Cardiac muscle cell (in vitro differentiated cells and primary cell): ENCODE results near the gene MAP3K8. TPM values are rescaled to one million over a fixed set of nuclear protein-coding genes. Genes with fewer than 3 reads are reported as not detected.

Experiments
- DNase-seq, 2 donors: peaks; one replicate each; pipeline versions ENCODE4 v3.0.0 to v3.0.0-alpha.2; 2010 to 2017; ENCODE audit warnings: low read depth in 1 of 2, low spot score in 1 of 2
- H3K27ac ChIP-seq: fragments of 200-600 bp; sonication (generic); 2 replicates; pipeline ENCODE4 v1.5.1; 2016
- H3K27me3 ChIP-seq: fragments of 200-600 bp; sonication (generic); 2 replicates; pipeline ENCODE4 v1.6.0; 2016; ENCODE audit warnings: control low read depth
- H3K36me3 ChIP-seq: fragments of 200-600 bp; sonication (generic); 2 replicates; pipeline ENCODE4 v1.5.1; 2016; ENCODE audit warnings: control low read depth
- H3K4me1 ChIP-seq: fragments of 200-600 bp; sonication (generic); 2 replicates; pipeline ENCODE4 v1.8.1; 2017; ENCODE audit warnings: low read depth, mild to moderate bottlenecking, mixed run types
- H3K4me3 ChIP-seq: fragments of 200-600 bp; sonication (generic); 2 replicates; pipeline ENCODE4 v1.5.1; 2016; ENCODE audit warnings: mild to moderate bottlenecking
- H3K9me3 ChIP-seq: fragments of 200-600 bp; sonication (generic); 2 replicates; pipeline ENCODE4 v1.5.1; 2017; ENCODE audit warnings: low read depth, mild to moderate bottlenecking, control low read depth
- polyA plus RNA-seq: library from polyadenylated mRNA; unstranded; fragments of >200 nt; fragmentation: Nextera tagmentation; extraction: Ambion mirVana; gene quantifications from 2 replicates; pipeline ENCODE4 v1.2.1, GENCODE V29; 2016
- total RNA-seq: library from RNA; depleted of rRNA; stranded (reverse); fragments of >200 nt; gene quantifications from 2 replicates; pipeline ENCODE4 v1.2.3, GENCODE V29; 2016
- TF ChIP-seq, protein P1 (sequence below): IDR thresholded peaks from 2 replicates; pipeline ENCODE4 v1.5.1; 2012; ENCODE audit warnings: low read depth, mild to moderate bottlenecking, low read length

Gene MAP3K8
- total and polyA plus RNA-seq, 2 experiments from 2014 or later, result 5.5 to 7.8 TPM

DNA sequence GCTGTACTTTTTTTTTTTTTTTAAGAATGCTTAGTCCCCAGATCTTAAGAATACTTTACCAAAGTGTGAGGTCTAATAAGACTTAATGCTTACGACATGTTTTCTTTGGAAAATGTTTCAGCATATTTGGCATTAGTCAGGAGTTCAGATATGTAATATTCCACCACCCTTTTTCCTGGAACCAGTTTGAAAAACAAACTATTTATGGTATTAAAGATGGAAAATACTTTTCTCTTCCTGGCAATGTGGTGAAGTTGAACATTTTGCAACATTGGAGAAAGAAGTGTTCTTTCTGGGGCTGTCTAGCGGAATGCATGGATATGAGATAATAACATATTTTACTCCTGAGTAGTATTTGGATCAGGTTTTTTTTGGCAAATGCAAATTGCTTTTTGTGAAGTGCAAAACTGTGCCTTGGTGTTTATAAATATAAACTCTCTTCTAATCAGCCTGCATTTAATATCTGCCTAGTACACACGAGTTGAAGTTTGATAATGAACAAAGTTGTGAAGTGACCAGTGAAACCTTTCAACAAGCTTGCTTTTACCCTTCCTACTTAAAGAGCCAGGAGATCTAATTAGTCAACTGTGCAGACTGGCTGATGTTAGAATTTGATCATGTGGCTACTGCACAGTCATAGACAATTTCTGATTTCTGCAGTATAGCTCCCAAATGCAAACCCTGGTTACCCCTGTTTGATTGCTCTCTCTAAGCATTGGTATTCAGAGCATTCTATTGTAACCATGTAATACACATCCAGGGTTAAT, 20.9 kb downstream of the MAP3K8 start:
- no peaks in the 10 kb centered on the region for H3K27me3 ChIP-seq
- DNase-seq, result peak in 1 of 2 donors; percentile 98
- peaks cover 33% of the 10 kb centered on the region for H3K36me3 ChIP-seq
- peaks cover 10% of the 10 kb centered on the region for H3K4me1 ChIP-seq
- TF ChIP-seq, protein P1, sequence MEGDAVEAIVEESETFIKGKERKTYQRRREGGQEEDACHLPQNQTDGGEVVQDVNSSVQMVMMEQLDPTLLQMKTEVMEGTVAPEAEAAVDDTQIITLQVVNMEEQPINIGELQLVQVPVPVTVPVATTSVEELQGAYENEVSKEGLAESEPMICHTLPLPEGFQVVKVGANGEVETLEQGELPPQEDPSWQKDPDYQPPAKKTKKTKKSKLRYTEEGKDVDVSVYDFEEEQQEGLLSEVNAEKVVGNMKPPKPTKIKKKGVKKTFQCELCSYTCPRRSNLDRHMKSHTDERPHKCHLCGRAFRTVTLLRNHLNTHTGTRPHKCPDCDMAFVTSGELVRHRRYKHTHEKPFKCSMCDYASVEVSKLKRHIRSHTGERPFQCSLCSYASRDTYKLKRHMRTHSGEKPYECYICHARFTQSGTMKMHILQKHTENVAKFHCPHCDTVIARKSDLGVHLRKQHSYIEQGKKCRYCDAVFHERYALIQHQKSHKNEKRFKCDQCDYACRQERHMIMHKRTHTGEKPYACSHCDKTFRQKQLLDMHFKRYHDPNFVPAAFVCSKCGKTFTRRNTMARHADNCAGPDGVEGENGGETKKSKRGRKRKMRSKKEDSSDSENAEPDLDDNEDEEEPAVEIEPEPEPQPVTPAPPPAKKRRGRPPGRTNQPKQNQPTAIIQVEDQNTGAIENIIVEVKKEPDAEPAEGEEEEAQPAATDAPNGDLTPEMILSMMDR, result no peak
- H3K4me3 ChIP-seq, result no peak overlapping the region
- no peak overlapping the region for H3K27ac ChIP-seq
- H3K9me3 ChIP-seq, result no peaks in the 10 kb centered on the region

DNA sequence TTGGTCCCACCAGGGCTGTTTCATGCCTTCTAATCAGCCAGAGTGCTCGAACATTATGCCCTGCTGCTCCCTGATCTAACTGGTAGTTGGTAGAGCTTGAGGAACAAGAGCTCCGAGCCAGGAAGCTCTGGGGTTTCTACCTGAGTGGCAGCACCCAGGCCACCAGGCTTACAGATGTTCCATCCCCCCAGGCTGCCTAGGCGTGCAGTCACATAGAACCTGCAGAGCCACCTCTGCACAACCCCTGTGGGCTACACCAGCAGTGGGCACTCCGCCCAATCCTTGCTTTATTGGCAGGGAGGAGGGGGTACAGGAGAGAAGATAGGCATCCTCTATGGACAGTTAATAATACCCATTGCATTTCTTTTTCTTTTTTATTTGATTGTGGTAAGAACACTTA, 21.8 kb downstream of the MAP3K8 start:
- no peak for DNase-seq
- Histone ChIP-seq H3K4me3 (no peak overlapping the region), H3K36me3 (peaks cover 35% of the 10 kb centered on the region), H3K4me1 (peaks cover 10% of the 10 kb centered on the region), H3K27me3 (no peaks in the 10 kb centered on the region), H3K9me3 (no peaks in the 10 kb centered on the region), H3K27ac (no peak overlapping the region)
- TF ChIP-seq, protein P1, result no peak

DNA sequence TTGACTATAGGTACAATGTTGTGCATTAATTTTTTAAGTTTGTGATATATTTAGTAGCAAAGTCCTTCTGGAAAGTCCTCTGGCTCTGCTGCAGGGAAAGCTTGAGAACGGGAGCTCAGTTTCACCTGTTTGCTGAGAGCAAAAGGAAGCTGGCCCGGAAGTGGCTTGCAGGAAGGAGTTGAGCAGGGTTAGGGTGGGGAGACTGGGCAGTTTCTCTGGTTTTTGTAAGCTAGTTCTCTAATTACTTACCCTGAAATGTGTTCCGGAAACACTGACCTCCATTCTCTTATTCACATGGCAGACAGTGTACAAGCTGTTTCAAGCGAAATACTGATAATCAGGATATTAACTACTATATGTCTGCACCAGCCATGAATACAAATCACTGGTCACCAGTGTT, 22.3 kb downstream of the MAP3K8 start:
- H3K9me3 ChIP-seq, result no peaks in the 10 kb centered on the region
- TF ChIP-seq, protein P1, result no peak
- H3K27ac ChIP-seq, result no peak overlapping the region
- peaks cover 37% of the 10 kb centered on the region for H3K36me3 ChIP-seq
- peaks cover 10% of the 10 kb centered on the region for H3K4me1 ChIP-seq
- no peaks in the 10 kb centered on the region for H3K27me3 ChIP-seq
- no peak overlapping the region for H3K4me3 ChIP-seq
- no peak for DNase-seq

DNA sequence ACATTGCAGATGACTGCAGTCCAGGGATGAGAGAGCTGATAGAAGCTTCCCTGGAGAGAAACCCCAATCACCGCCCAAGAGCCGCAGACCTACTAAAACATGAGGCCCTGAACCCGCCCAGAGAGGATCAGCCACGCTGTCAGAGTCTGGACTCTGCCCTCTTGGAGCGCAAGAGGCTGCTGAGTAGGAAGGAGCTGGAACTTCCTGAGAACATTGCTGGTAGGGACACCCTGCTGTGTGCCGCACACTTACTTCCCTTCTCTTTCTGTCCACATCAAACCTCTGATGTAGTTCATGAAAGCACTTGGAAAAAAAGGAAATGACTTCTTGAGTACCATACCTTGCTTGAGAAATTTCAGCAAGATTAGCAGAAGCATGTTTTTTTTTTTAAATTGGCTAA, 25.3 kb downstream of the MAP3K8 start:
- no peaks in the 10 kb centered on the region for H3K27me3 ChIP-seq
- DNase-seq, result no peak
- no peaks in the 10 kb centered on the region for H3K9me3 ChIP-seq
- peaks cover 10% of the 10 kb centered on the region for H3K4me1 ChIP-seq
- H3K4me3 ChIP-seq, result no peak overlapping the region
- TF ChIP-seq, protein P1, result no peak
- no peak overlapping the region for H3K27ac ChIP-seq
- H3K36me3 ChIP-seq, result peaks cover 41% of the 10 kb centered on the region

DNA sequence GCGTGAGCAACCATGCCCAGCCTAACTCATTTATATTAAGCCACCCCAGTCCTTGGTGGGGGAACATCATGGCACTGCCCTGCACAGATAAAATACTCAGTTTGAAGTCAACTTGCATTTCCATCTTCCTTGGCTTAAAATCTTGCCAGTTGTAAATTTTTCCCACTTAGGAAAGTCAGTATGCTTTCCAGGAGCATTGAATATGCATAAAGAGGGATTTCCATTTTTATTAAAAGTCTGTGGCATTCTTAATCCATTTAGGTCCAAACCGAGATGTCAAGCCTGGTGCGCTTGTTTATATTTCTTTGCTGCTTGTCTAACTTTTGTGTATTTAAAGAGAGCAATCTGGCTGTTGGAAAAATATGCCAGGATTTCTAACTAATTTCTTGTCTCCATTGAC, 26.1 kb downstream of the MAP3K8 start:
- Histone ChIP-seq H3K4me3 (no peak overlapping the region), H3K27me3 (no peaks in the 10 kb centered on the region), H3K27ac (no peak overlapping the region), H3K36me3 (peaks cover 41% of the 10 kb centered on the region), H3K9me3 (no peaks in the 10 kb centered on the region), H3K4me1 (peaks cover 3% of the 10 kb centered on the region)
- TF ChIP-seq, protein P1, result no peak
- no peak for DNase-seq
